SJSA1 (cell line): ENCODE data around the gene FJX1. TPM values are rescaled to one million over a fixed set of nuclear protein-coding genes. Genes with fewer than 3 reads are reported as not detected.

Experiments
- DNase-seq, 2 experiments: peaks; one replicate each; pipeline ENCODE4 v3.0.0-alpha.2; 2015 to 2020; ENCODE audit warnings: low spot score in 2 of 2, low read depth in 1 of 2
- H3K27ac ChIP-seq: fragments of 250-450 bp; sonication (Bioruptor Pico); 2 replicates; pipeline ENCODE4 v1.5.1; 2020; ENCODE audit warnings: mild to moderate bottlenecking, moderate library complexity
- H3K27me3 ChIP-seq: fragments of 250-450 bp; sonication (Bioruptor Pico); replicated peaks from 2 replicates; pipeline ENCODE4 v1.5.1; 2020; ENCODE audit warnings: mild to moderate bottlenecking, moderate library complexity
- H3K36me3 ChIP-seq: fragments of 250-450 bp; sonication (Bioruptor Pico); 2 replicates; pipeline ENCODE4 v1.5.1; 2020; ENCODE audit warnings: mild to moderate bottlenecking
- H3K4me1 ChIP-seq: fragments of 250-450 bp; sonication (Bioruptor Pico); replicated peaks from 2 replicates; pipeline ENCODE4 v1.6.1; 2021; ENCODE audit warnings: mild to moderate bottlenecking
- H3K4me3 ChIP-seq: fragments of 250-450 bp; sonication (Bioruptor Pico); 2 replicates; pipeline ENCODE4 v1.5.1; 2020; ENCODE audit warnings: mild to moderate bottlenecking
- H3K9me3 ChIP-seq: fragments of 250-450 bp; sonication (Bioruptor Pico); replicated peaks from 2 replicates; pipeline ENCODE4 v1.5.1; 2020; ENCODE audit warnings: mild to moderate bottlenecking
- total RNA-seq: library from RNA; depleted of rRNA; stranded (reverse); fragments of >200 nt; shearing (Covaris generic); gene quantifications from 2 replicates; pipeline ENCODE4 v1.2.3, GENCODE V29; 2014

The FJX1 gene
- total RNA-seq, 1 experiment from 2014 or later, result 31.7 TPM

GRCh38 chr11:35615921-35616900 is 2.0 kb upstream of the FJX1 start:
- no peak overlapping the region for H3K4me3 ChIP-seq
- H3K4me1 ChIP-seq, result peaks cover 44% of the 10 kb centered on the region
- no peaks in the 10 kb centered on the region for H3K27me3 ChIP-seq
- peak in 1 of 2 experiments; percentile 54 for DNase-seq
- peaks cover 9% of the 10 kb centered on the region; the same call in 1 of the 2 replicates for H3K36me3 ChIP-seq
- no peaks in the 10 kb centered on the region for H3K9me3 ChIP-seq
- no peak overlapping the region for H3K27ac ChIP-seq

- Histone ChIP-seq H3K9me3 (no peaks in the 10 kb centered on the region), H3K4me3 (peak overlapping the region; percentile 76), H3K4me1 (peaks cover 55% of the 10 kb centered on the region), H3K27ac (peak overlapping the region; percentile 95), H3K36me3 (peaks cover 9% of the 10 kb centered on the region; the same call in 1 of the 2 replicates), H3K27me3 (no peaks in the 10 kb centered on the region)
- no peak for DNase-seq
Measured at GRCh38 chr11:35617316-35617686, 959 bp upstream of the FJX1 start.

- Histone ChIP-seq H3K27ac (peak overlapping the region; percentile 95), H3K9me3 (no peaks in the 10 kb centered on the region), H3K36me3 (peaks cover 9% of the 10 kb centered on the region; the same call in 1 of the 2 replicates), H3K4me3 (peak overlapping the region; percentile 76), H3K27me3 (no peaks in the 10 kb centered on the region), H3K4me1 (peaks cover 68% of the 10 kb centered on the region)
- peak; percentile 46 to 76 for DNase-seq
Measured at GRCh38 chr11:35618497-35619115, 346 bp downstream of the FJX1 start.

- Histone ChIP-seq H3K4me1 (peaks cover 74% of the 10 kb centered on the region), H3K27ac (peak overlapping the region; percentile 95), H3K4me3 (peak overlapping the region; percentile 76), H3K9me3 (no peaks in the 10 kb centered on the region), H3K27me3 (no peaks in the 10 kb centered on the region), H3K36me3 (peaks cover 9% of the 10 kb centered on the region; the same call in 1 of the 2 replicates)
- DNase-seq, result peak; percentile 61 to 76
Measured at GRCh38 chr11:35619116-35619854, 1.0 kb downstream of the FJX1 start.

- peaks cover 9% of the 10 kb centered on the region; the same call in 1 of the 2 replicates for H3K36me3 ChIP-seq
- H3K9me3 ChIP-seq, result no peaks in the 10 kb centered on the region
- peak overlapping the region; percentile 95 for H3K27ac ChIP-seq
- peak overlapping the region; percentile 76 for H3K4me3 ChIP-seq
- H3K4me1 ChIP-seq, result peaks cover 75% of the 10 kb centered on the region
- peak; percentile 74 to 82 for DNase-seq
- no peaks in the 10 kb centered on the region for H3K27me3 ChIP-seq
Measured at GRCh38 chr11:35619855-35620640, 1.8 kb downstream of the FJX1 start.

- Histone ChIP-seq H3K4me1 (peaks cover 75% of the 10 kb centered on the region), H3K36me3 (peaks cover 9% of the 10 kb centered on the region; the same call in 1 of the 2 replicates)
- DNase-seq, result no peak
Measured at GRCh38 chr11:35620795-35621194, 2.5 kb downstream of the FJX1 start.

GRCh38 chr11:35621620-35622019 is 3.4 kb downstream of the FJX1 start:
- Histone ChIP-seq H3K36me3 (peaks cover 9% of the 10 kb centered on the region; the same call in 1 of the 2 replicates), H3K4me3 (no peak overlapping the region), H3K9me3 (no peaks in the 10 kb centered on the region), H3K27me3 (no peaks in the 10 kb centered on the region), H3K27ac (peak overlapping the region; percentile 95), H3K4me1 (peaks cover 68% of the 10 kb centered on the region)
- DNase-seq, result no peak

More at GRCh38 chr11:35620795-35621194, 2.5 kb downstream of the FJX1 start:
- Histone ChIP-seq H3K4me3 (peak overlapping the region; percentile 76; the same call in 1 of the 2 replicates), H3K27ac (peak overlapping the region; percentile 95), H3K27me3 (no peaks in the 10 kb centered on the region), H3K9me3 (no peaks in the 10 kb centered on the region)

GRCh38 chr11:35622070-35622469 is 3.8 kb downstream of the FJX1 start:
- Histone ChIP-seq H3K4me3 (no peak overlapping the region), H3K27me3 (no peaks in the 10 kb centered on the region), H3K4me1 (peaks cover 63% of the 10 kb centered on the region), H3K27ac (peak overlapping the region; percentile 95), H3K9me3 (no peaks in the 10 kb centered on the region), H3K36me3 (peaks cover 9% of the 10 kb centered on the region; the same call in 1 of the 2 replicates)
- DNase-seq, result peak; percentile 59 to 75

- H3K27ac ChIP-seq, result peak overlapping the region; percentile 95; the same call in 1 of the 2 replicates
- peaks cover 54% of the 10 kb centered on the region for H3K4me1 ChIP-seq
- H3K27me3 ChIP-seq, result no peaks in the 10 kb centered on the region
- H3K36me3 ChIP-seq, result peaks cover 9% of the 10 kb centered on the region; the same call in 1 of the 2 replicates
- H3K4me3 ChIP-seq, result no peak overlapping the region
- peak; percentile 54 to 73 for DNase-seq
- no peaks in the 10 kb centered on the region for H3K9me3 ChIP-seq
Measured at GRCh38 chr11:35623621-35624168, 5.4 kb downstream of the FJX1 start.

GRCh38 chr11:35624316-35624715 is 6.1 kb downstream of the FJX1 start:
- peaks cover 50% of the 10 kb centered on the region for H3K4me1 ChIP-seq
- no peak overlapping the region for H3K4me3 ChIP-seq
- H3K9me3 ChIP-seq, result no peaks in the 10 kb centered on the region
- no peak overlapping the region for H3K27ac ChIP-seq
- DNase-seq, result no peak
- H3K27me3 ChIP-seq, result no peaks in the 10 kb centered on the region
- H3K36me3 ChIP-seq, result peaks cover 6% of the 10 kb centered on the region; the same call in 1 of the 2 replicates

GRCh38 chr11:35624781-35625180 is 6.5 kb downstream of the FJX1 start:
- Histone ChIP-seq H3K9me3 (no peaks in the 10 kb centered on the region), H3K36me3 (peaks cover 1% of the 10 kb centered on the region; the same call in 1 of the 2 replicates), H3K27ac (no peak overlapping the region), H3K4me1 (peaks cover 51% of the 10 kb centered on the region), H3K4me3 (no peak overlapping the region), H3K27me3 (no peaks in the 10 kb centered on the region)
- no peak for DNase-seq

GRCh38 chr11:35626501-35626900 is 8.2 kb downstream of the FJX1 start:
- Histone ChIP-seq H3K4me3 (no peak overlapping the region), H3K36me3 (no peaks in the 10 kb centered on the region), H3K27ac (no peak overlapping the region), H3K27me3 (no peaks in the 10 kb centered on the region), H3K9me3 (no peaks in the 10 kb centered on the region), H3K4me1 (peaks cover 50% of the 10 kb centered on the region)
- DNase-seq, result no peak
